ENCODE data around the gene PRIM2.

The PRIM2 gene

GRCh38 chr6:57294862-57295445, 22.5 kb upstream of the PRIM2 start:
- no peak for DNase-seq
- TF ChIP-seq EZH2 (optimal IDR thresholded peaks at IDR 0.05; ENCODE audit: low read depth, low read length), result no peak
- no peak for TF ChIP-seq CTCF (IDR thresholded peaks at IDR 0.05; ENCODE audit: low read length)
- TF ChIP-seq EZH2phosphoT487 (IDR thresholded peaks at IDR 0.05; ENCODE audit: low read length), result no peak
- no peaks in the 10 kb centered on the region for H3K79me2 ChIP-seq (ENCODE audit: low read length)
- no peaks in the 10 kb centered on the region for H3K4me1 ChIP-seq (ENCODE audit: low read length)
- H3K36me3 ChIP-seq (replicated peaks; ENCODE audit: insufficient read depth, low read length), result no peaks in the 10 kb centered on the region
- H2AFZ ChIP-seq (ENCODE audit: low read length), result no peak overlapping the region
- no peaks in the 10 kb centered on the region for H3K9me3 ChIP-seq (replicated peaks; ENCODE audit: insufficient read depth, low read length)
- H4K20me1 ChIP-seq (ENCODE audit: insufficient read depth, low read length), result no peaks in the 10 kb centered on the region
- H3K27me3 ChIP-seq (replicated peaks; ENCODE audit: insufficient read depth, low read length), result no peaks in the 10 kb centered on the region
- H3K4me2 ChIP-seq (ENCODE audit: low read depth, low read length), result no peak overlapping the region
- H3K4me3 ChIP-seq (ENCODE audit: low read length), result no peak overlapping the region
- no peak overlapping the region for H3K27ac ChIP-seq (ENCODE audit: low read length)
- H3K9me2 ChIP-seq (replicated peaks; ENCODE audit: insufficient read depth, low read length), result no peaks in the 10 kb centered on the region
- no peak overlapping the region for H3K9ac ChIP-seq (ENCODE audit: low read length)
- H3F3A ChIP-seq (ENCODE audit: insufficient read depth, low read length), result no peaks in the 10 kb centered on the region

GRCh38 chr6:57297505-57297904, 19.9 kb upstream of the PRIM2 start:
- no peak overlapping the region for H3K9ac ChIP-seq (ENCODE audit: low read length)
- H4K20me1 ChIP-seq (ENCODE audit: insufficient read depth, low read length), result no peaks in the 10 kb centered on the region
- H3K79me2 ChIP-seq (ENCODE audit: low read length), result no peaks in the 10 kb centered on the region
- no peaks in the 10 kb centered on the region for H3K4me1 ChIP-seq (ENCODE audit: low read length)
- no peak overlapping the region for H3K27ac ChIP-seq (ENCODE audit: low read length)
- H3K9me3 ChIP-seq (replicated peaks; ENCODE audit: insufficient read depth, low read length), result no peaks in the 10 kb centered on the region
- no peak overlapping the region for H3K4me3 ChIP-seq (ENCODE audit: low read length)
- H3F3A ChIP-seq (ENCODE audit: insufficient read depth, low read length), result no peaks in the 10 kb centered on the region
- H3K4me2 ChIP-seq (ENCODE audit: low read depth, low read length), result no peak overlapping the region
- TF ChIP-seq EZH2phosphoT487 (IDR thresholded peaks at IDR 0.05; ENCODE audit: low read length) (no peak), CTCF (IDR thresholded peaks at IDR 0.05; ENCODE audit: low read length) (no peak), EZH2 (optimal IDR thresholded peaks at IDR 0.05; ENCODE audit: low read depth, low read length) (no peak)
- H3K27me3 ChIP-seq (replicated peaks; ENCODE audit: insufficient read depth, low read length), result no peaks in the 10 kb centered on the region
- DNase-seq, result no peak
- H3K36me3 ChIP-seq (replicated peaks; ENCODE audit: insufficient read depth, low read length), result no peaks in the 10 kb centered on the region
- no peak overlapping the region for H2AFZ ChIP-seq (ENCODE audit: low read length)
- no peaks in the 10 kb centered on the region for H3K9me2 ChIP-seq (replicated peaks; ENCODE audit: insufficient read depth, low read length)

- no peak for TF ChIP-seq EZH2 (optimal IDR thresholded peaks at IDR 0.05; ENCODE audit: low read depth, low read length)
- TF ChIP-seq EZH2phosphoT487 (IDR thresholded peaks at IDR 0.05; ENCODE audit: low read length), result no peak
- TF ChIP-seq CTCF (IDR thresholded peaks at IDR 0.05; ENCODE audit: low read length), result no peak
- H3K36me3 ChIP-seq (replicated peaks; ENCODE audit: insufficient read depth, low read length), result no peaks in the 10 kb centered on the region
- H3K9ac ChIP-seq (ENCODE audit: low read length), result no peak overlapping the region
- H3K27me3 ChIP-seq (replicated peaks; ENCODE audit: insufficient read depth, low read length), result no peaks in the 10 kb centered on the region
- H3K79me2 ChIP-seq (ENCODE audit: low read length), result no peaks in the 10 kb centered on the region
- DNase-seq, result no peak
- H3K4me3 ChIP-seq (ENCODE audit: low read length), result no peak overlapping the region
- H3F3A ChIP-seq (ENCODE audit: insufficient read depth, low read length), result no peaks in the 10 kb centered on the region
- no peaks in the 10 kb centered on the region for H3K9me3 ChIP-seq (replicated peaks; ENCODE audit: insufficient read depth, low read length)
- H3K4me1 ChIP-seq (ENCODE audit: low read length), result no peaks in the 10 kb centered on the region
- H2AFZ ChIP-seq (ENCODE audit: low read length), result no peak overlapping the region
- H3K4me2 ChIP-seq (ENCODE audit: low read depth, low read length), result no peak overlapping the region
- H4K20me1 ChIP-seq (ENCODE audit: insufficient read depth, low read length), result no peaks in the 10 kb centered on the region
- H3K27ac ChIP-seq (ENCODE audit: low read length), result no peak overlapping the region
- no peaks in the 10 kb centered on the region for H3K9me2 ChIP-seq (replicated peaks; ENCODE audit: insufficient read depth, low read length)
Observed at GRCh38 chr6:57298741-57299140, 18.7 kb upstream of the PRIM2 start.
